Suprapubic skin (tissue), 4 donors: Measurements from ENCODE around the gene PDHB. TPM values are rescaled to one million over a fixed set of nuclear protein-coding genes. Genes with fewer than 3 reads are reported as not detected.

Experiments used
- DNase-seq, 2 donors: peaks; one replicate each; pipeline ENCODE4 v3.0.0-alpha.2; 2019; ENCODE audit warnings: low spot score in 2 of 2
- H3K27ac ChIP-seq: fragments of 200-600 bp; sonication (generic); one replicate; pipeline ENCODE4 v1.5.1; 2019
- H3K27me3 ChIP-seq: fragments of 200-600 bp; sonication (generic); one replicate; pipeline ENCODE4 v1.5.1; 2019
- H3K36me3 ChIP-seq: fragments of 200-600 bp; sonication (generic); one replicate; pipeline ENCODE4 v1.5.1; 2019
- H3K4me1 ChIP-seq: fragments of 200-600 bp; sonication (generic); one replicate; pipeline ENCODE4 v1.5.1; 2019
- H3K4me3 ChIP-seq: fragments of 200-600 bp; sonication (generic); one replicate; pipeline ENCODE4 v1.5.1; 2019; ENCODE audit warnings: mild to moderate bottlenecking
- H3K9me3 ChIP-seq: fragments of 200-600 bp; sonication (generic); one replicate; pipeline ENCODE4 v1.5.1; 2019
- EP300 ChIP-seq: sonication (generic); formaldehyde crosslinking; IDR thresholded peaks from one replicate; pipeline ENCODE4 v1.6.1; 2017; ENCODE audit warnings: antibody characterized with exemption
- POLR2A ChIP-seq, 2 donors: fragments of 450-650 bp; IDR thresholded peaks; one replicate each; pipeline ENCODE4 v1.6.1; 2017; ENCODE audit warnings: antibody characterized with exemption in 2 of 2, mild to moderate bottlenecking in 2 of 2, moderate library complexity in 2 of 2
- POLR2AphosphoS5 ChIP-seq, 3 donors: sonication (generic); formaldehyde crosslinking; IDR thresholded peaks; one replicate each; pipeline ENCODE4 v1.6.1; 2017; ENCODE audit warnings: antibody characterized with exemption in 3 of 3
- WGBS: methylation state at CpG from one replicate; pipeline ENCODE4 v1.1.5; 2018; 5-methylcytosine and 5-hydroxymethylcytosine counted together
- total RNA-seq, 4 donors: library from RNA; depleted of rRNA; stranded (reverse); fragments of >200 nt; gene quantifications; one replicate each; pipeline ENCODE4 v1.1.0, GENCODE V29; 2016
- TF ChIP-seq, protein P1 (sequence below), 2 donors: fragments of 200-600 bp in 1 of 2; fragments of 450-650 bp in 1 of 2; sonication (generic) in 1 of 2; IDR thresholded peaks; one replicate each; pipeline ENCODE4 v1.5.1; 2016 to 2019; ENCODE audit warnings: antibody characterized with exemption in 2 of 2, mild to moderate bottlenecking in 1 of 2, moderate library complexity in 1 of 2

Gene PDHB
- 10 to 100 TPM; 49.9 to 89.8 (median 78.0) TPM for total RNA-seq

DNA sequence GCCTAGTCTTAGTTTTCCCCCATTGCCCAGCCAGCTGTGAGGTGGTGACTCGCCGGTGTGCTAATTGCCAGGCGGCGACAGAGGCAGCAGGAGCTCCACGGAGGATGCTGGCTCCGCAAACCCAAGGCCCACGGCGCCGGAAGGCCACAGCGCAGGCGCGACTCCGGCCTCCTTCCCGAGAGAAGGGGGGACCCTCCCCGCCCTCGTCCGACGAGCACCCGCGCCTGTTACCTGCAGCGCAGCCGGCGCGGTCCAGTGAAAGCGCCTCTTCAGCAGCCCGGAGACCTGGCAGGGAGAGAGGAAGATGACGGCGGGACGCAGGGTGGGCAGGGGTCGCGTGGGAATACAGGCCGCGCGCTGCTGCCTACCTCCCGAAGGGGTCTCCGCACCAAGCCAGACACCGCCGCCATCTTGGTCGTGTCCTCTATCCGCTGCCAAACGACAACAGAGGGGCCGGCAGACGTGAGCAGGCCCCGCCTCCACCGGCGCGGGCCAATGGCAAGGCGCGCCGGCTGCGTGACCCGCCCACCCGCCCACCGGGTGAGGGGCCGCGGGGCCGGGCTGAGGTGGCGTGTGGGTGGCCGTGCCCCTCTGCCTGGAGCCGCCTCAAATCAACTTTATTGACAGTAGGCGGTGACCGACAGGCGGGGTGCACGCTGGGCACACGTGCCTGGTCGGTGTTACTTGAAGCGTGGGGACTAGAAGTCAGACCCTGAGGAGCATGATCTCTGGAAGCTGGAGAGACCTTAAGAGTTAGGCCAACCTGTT lies at the start of gene PDHB:
TSS of gene PDHB (minus strand) at position 433 of the 768 bp plus-strand sequence. CDS start at position 410, 23 bp downstream.
- Histone ChIP-seq H3K36me3 (peaks cover 31% of the 10 kb centered on the region), H3K27me3 (no peaks in the 10 kb centered on the region), H3K27ac (peak within 1 kb of the TSS; percentile 89), H3K9me3 (no peaks in the 10 kb centered on the region), H3K4me3 (peak within 1 kb of the TSS; percentile 73), H3K4me1 (peaks cover 29% of the 10 kb centered on the region)
- WGBS: under 1% methylated on average over 26 of the region's 67 CpGs
- DNase-seq: peak; percentile 95
- peak; percentile 49 to 55 for TF ChIP-seq POLR2A (IDR thresholded peaks at IDR 0.05)
- peak in 2 of 3 donors; percentile 71 to 79 for TF ChIP-seq POLR2AphosphoS5 (IDR thresholded peaks at IDR 0.05)
- no peak for TF ChIP-seq EP300

DNA sequence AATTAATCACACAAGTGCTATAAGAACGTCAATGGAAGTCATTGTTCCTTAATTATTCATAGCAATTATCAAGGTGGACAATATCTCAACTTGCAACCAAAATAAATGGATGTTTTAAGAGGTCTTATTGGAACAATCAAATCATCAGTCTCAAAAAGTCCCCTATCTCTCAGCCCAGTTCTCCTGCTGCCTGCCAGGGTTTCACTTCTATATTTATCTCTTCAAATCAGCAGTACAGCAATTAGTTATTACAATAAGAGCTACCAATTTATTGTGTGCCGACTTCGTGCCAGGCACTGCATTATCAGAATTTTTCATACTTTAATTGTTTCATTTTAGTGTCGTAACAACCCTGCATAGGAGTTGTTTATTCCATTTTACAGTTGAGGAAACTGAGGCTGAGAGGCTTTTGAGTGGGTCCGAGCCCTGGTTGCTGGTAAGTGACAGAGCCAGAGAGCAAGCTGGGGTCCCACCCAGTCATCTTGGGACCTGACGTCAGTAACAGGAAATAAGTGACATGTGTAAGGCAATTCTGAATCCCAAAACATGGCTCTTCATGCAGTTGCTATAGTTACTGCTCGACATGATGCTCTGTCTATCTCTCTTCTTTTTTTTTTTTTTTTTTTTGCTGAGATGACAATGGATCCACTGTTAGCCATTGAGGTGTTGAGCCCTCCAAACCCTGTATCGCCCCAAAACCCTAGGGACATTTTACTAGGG lies 49.4 kb upstream of the PDHB start:
- H3K4me1 ChIP-seq: peaks cover 10% of the 10 kb centered on the region
- H3K9me3 ChIP-seq: no peaks in the 10 kb centered on the region
- H3K36me3 ChIP-seq: no peaks in the 10 kb centered on the region
- H3K27ac ChIP-seq: no peak overlapping the region
- no peaks in the 10 kb centered on the region for H3K27me3 ChIP-seq
- 54% methylated on average over 8 of the region's 8 CpGs for WGBS
- TF ChIP-seq POLR2AphosphoS5 (IDR thresholded peaks at IDR 0.05) (no peak), POLR2A (IDR thresholded peaks at IDR 0.05) (no peak), EP300 (no peak)
- TF ChIP-seq, protein P1, sequence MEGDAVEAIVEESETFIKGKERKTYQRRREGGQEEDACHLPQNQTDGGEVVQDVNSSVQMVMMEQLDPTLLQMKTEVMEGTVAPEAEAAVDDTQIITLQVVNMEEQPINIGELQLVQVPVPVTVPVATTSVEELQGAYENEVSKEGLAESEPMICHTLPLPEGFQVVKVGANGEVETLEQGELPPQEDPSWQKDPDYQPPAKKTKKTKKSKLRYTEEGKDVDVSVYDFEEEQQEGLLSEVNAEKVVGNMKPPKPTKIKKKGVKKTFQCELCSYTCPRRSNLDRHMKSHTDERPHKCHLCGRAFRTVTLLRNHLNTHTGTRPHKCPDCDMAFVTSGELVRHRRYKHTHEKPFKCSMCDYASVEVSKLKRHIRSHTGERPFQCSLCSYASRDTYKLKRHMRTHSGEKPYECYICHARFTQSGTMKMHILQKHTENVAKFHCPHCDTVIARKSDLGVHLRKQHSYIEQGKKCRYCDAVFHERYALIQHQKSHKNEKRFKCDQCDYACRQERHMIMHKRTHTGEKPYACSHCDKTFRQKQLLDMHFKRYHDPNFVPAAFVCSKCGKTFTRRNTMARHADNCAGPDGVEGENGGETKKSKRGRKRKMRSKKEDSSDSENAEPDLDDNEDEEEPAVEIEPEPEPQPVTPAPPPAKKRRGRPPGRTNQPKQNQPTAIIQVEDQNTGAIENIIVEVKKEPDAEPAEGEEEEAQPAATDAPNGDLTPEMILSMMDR (IDR thresholded peaks at IDR 0.05): no peak
- no peak overlapping the region for H3K4me3 ChIP-seq
- DNase-seq: no peak

DNA sequence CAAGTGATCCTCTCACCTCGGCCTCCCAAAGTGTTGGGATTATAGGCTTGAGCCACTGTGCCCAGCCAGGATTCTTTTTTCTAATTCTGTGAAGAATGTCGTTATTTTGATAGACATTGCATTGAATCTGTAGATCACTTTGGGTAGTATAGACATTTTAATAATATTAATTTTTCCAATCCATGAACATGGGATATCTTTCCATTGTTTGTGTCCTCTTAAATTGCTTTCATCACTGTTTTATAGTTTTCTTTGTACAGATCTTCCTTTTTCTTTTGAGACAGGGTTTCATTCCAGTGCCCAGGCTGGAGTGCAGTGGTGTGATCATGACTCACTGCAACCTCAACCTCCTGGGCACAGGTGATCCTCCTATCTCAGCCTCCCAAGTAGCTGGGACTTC lies 46.7 kb upstream of the PDHB start:
- no peaks in the 10 kb centered on the region for H3K36me3 ChIP-seq
- WGBS: 98% methylated on average over 2 of the region's 2 CpGs
- TF ChIP-seq EP300: no peak
- TF ChIP-seq POLR2AphosphoS5 (IDR thresholded peaks at IDR 0.05): no peak
- TF ChIP-seq, protein P1 (IDR thresholded peaks at IDR 0.05): no peak
- no peak for TF ChIP-seq POLR2A (IDR thresholded peaks at IDR 0.05)

DNA sequence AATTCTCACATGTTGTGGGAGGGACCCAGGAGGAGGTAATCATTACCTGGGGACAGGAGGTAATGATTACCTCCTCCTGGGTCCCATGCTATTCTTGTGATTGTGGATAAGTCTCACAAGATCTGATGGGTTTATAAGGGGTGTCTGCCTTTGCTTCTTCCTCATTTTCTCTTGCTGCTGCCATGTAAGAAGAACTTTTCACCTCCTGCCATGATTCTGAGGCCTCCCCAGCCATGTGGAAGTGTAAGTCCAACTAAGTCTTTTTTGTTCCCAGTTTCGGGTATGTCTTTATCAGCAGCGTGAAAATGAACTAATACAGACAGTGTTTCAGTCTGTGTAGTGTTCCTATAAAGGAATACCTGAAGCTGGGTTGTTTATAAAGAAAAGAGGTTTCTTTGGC lies 45.1 kb upstream of the PDHB start:
- no peak overlapping the region for H3K4me3 ChIP-seq
- no peak overlapping the region for H3K27ac ChIP-seq
- H3K36me3 ChIP-seq: no peaks in the 10 kb centered on the region
- TF ChIP-seq EP300 (no peak), POLR2AphosphoS5 (IDR thresholded peaks at IDR 0.05) (no peak), POLR2A (IDR thresholded peaks at IDR 0.05) (no peak)
- TF ChIP-seq, protein P1 (IDR thresholded peaks at IDR 0.05): no peak
- H3K27me3 ChIP-seq: no peaks in the 10 kb centered on the region
- DNase-seq: no peak
- WGBS: 88% methylated on average over 2 of the region's 2 CpGs
- H3K4me1 ChIP-seq: no peaks in the 10 kb centered on the region
- H3K9me3 ChIP-seq: no peaks in the 10 kb centered on the region

More for the DNA sequence above, 46.7 kb upstream of the PDHB start:
- no peaks in the 10 kb centered on the region for H3K4me1 ChIP-seq
- H3K4me3 ChIP-seq: no peak overlapping the region
- H3K27ac ChIP-seq: no peak overlapping the region
- no peak for DNase-seq
- H3K9me3 ChIP-seq: no peaks in the 10 kb centered on the region
- H3K27me3 ChIP-seq: no peaks in the 10 kb centered on the region

DNA sequence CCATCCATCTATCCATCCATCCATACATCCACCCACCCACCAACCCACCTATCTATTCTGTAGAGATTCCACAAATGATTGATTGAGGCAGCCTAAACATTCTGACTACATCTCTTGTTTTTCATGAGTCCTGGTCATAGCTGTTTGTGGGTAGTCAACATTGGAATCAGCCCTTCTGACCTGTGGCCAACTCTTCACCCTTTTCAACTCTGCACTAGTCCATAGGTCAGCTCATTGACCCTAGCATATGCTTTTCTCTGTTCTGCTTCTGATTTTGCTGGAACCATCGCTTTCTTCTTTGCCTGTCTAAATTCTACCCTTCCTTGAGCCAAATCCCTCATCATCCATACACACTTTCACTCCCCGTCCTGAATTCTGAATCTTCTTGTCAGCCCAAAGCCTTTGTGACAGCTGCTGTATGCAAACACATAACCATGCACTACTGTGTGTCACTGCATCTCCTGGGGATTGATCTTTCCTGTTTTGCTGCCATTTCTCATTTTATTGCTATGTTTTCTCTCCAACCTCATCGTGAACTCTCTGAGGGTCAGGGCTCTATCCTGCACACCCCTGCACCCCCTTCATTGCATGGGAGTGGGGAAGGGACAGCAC lies 41.4 kb upstream of the PDHB start:
- DNase-seq: no peak
- no peak overlapping the region for H3K27ac ChIP-seq
- H3K36me3 ChIP-seq: no peaks in the 10 kb centered on the region
- WGBS: 70% methylated on average over 3 of the region's 3 CpGs
- H3K27me3 ChIP-seq: no peaks in the 10 kb centered on the region
- TF ChIP-seq POLR2AphosphoS5 (IDR thresholded peaks at IDR 0.05): no peak
- TF ChIP-seq, protein P1 (IDR thresholded peaks at IDR 0.05): no peak
- no peak for TF ChIP-seq POLR2A (IDR thresholded peaks at IDR 0.05)
- TF ChIP-seq EP300: no peak
- peaks cover 19% of the 10 kb centered on the region for H3K4me1 ChIP-seq
- H3K4me3 ChIP-seq: no peak overlapping the region
- no peaks in the 10 kb centered on the region for H3K9me3 ChIP-seq
